Smooth muscle cell (in vitro differentiated cells): ENCODE data around the gene HES7. TPM values are rescaled to one million over a fixed set of nuclear protein-coding genes. Genes with fewer than 3 reads are reported as not detected.

Experiments used
- DNase-seq: peaks from one replicate; lab custom pipeline; 2025; ENCODE audit not compliant: unreplicated experiment; lab: John Stamatoyannopoulos, UW
- H2AFZ ChIP-seq: fragments of 200-600 bp; sonication (generic); 2 replicates; pipeline ENCODE4 v1.6.0; 2016; ENCODE audit warnings: antibody characterized with exemption, low read depth, mild to moderate bottlenecking
- H3F3A ChIP-seq: fragments of 200-600 bp; sonication (generic); 2 replicates; pipeline ENCODE4 v1.6.0; 2017; ENCODE audit warnings: antibody characterized with exemption, low read depth
- H3K27ac ChIP-seq: fragments of 200-600 bp; sonication (generic); 2 replicates; pipeline ENCODE4 v1.5.1; 2016; ENCODE audit warnings: low read depth, mild to moderate bottlenecking
- H3K27me3 ChIP-seq: fragments of 200-600 bp; sonication (generic); 2 replicates; pipeline ENCODE4 v1.6.1; 2016; ENCODE audit warnings: low read depth, mild to moderate bottlenecking
- H3K36me3 ChIP-seq: fragments of 200-600 bp; sonication (generic); 2 replicates; pipeline ENCODE4 v1.5.1; 2016; ENCODE audit warnings: low read depth
- H3K4me1 ChIP-seq: fragments of 200-600 bp; sonication (generic); 2 replicates; pipeline ENCODE4 v1.5.1; 2016; ENCODE audit warnings: low read depth
- H3K4me2 ChIP-seq: fragments of 200-600 bp; sonication (generic); 2 replicates; pipeline ENCODE4 v1.6.0; 2016; ENCODE audit warnings: mild to moderate bottlenecking
- H3K4me3 ChIP-seq: fragments of 200-600 bp; sonication (generic); 2 replicates; pipeline ENCODE4 v1.5.1; 2016; ENCODE audit warnings: mild to moderate bottlenecking
- H3K79me2 ChIP-seq: fragments of 200-600 bp; sonication (generic); 2 replicates; pipeline ENCODE4 v1.6.0; 2016; ENCODE audit warnings: low read depth, mild to moderate bottlenecking
- H3K9ac ChIP-seq: fragments of 200-600 bp; sonication (generic); 2 replicates; pipeline ENCODE4 v1.6.0; 2016; ENCODE audit warnings: low read depth
- H3K9me3 ChIP-seq: fragments of 200-600 bp; sonication (generic); replicated peaks from 2 replicates; pipeline ENCODE4 v1.5.1; 2016; ENCODE audit warnings: low read depth
- H4K20me1 ChIP-seq: fragments of 200-600 bp; sonication (generic); 2 replicates; pipeline ENCODE4 v1.6.0; 2016; ENCODE audit warnings: low read depth
- CTCF ChIP-seq: fragments of 200-600 bp; sonication (generic); IDR thresholded peaks from 2 replicates; pipeline ENCODE4 v1.5.1; 2017; ENCODE audit warnings: borderline replicate concordance, mild to moderate bottlenecking, antibody characterized with exemption; ENCODE audit not compliant: insufficient read depth, poor library complexity, severe bottlenecking
- WGBS: methylation state at CpG from one replicate; pipeline ENCODE4 v1.1.7; 2016; ENCODE audit warnings: low lambda C conversion rate; 5-methylcytosine and 5-hydroxymethylcytosine counted together
- polyA plus RNA-seq: library from polyadenylated mRNA; unstranded; fragments of >200 nt; fragmentation: Nextera tagmentation; extraction: Ambion mirVana; gene quantifications from 2 replicates; pipeline ENCODE4 v1.2.1, GENCODE V29; 2016
- total RNA-seq: library from RNA; depleted of rRNA; stranded (reverse); fragments of >200 nt; gene quantifications from 2 replicates; pipeline ENCODE4 v1.2.3, GENCODE V29; 2014

HES7 gene
- total and polyA plus RNA-seq, 2 experiments from 2014 or later, result not detected

GRCh38 chr17:8137645-8138373 lies 13.9 kb upstream of the HES7 start:
- Histone ChIP-seq H3K36me3 (no peaks in the 10 kb centered on the region), H3K9me3 (no peaks in the 10 kb centered on the region), H4K20me1 (peaks cover 27% of the 10 kb centered on the region), H3K27ac (peak overlapping the region; percentile 46), H3F3A (peaks cover 21% of the 10 kb centered on the region), H3K9ac (peak overlapping the region; percentile 25), H3K4me2 (peak overlapping the region; percentile 85), H3K4me1 (no peaks in the 10 kb centered on the region), H3K4me3 (peak overlapping the region; percentile 47), H2AFZ (no peak overlapping the region), H3K79me2 (no peaks in the 10 kb centered on the region), H3K27me3 (no peaks in the 10 kb centered on the region)
- no peak for TF ChIP-seq CTCF
- WGBS, result 25% methylated on average over 21 of the region's 21 CpGs
- no peak for DNase-seq

GRCh38 chr17:8133941-8134340 lies 10.0 kb upstream of the HES7 start:
- Histone ChIP-seq H4K20me1 (no peaks in the 10 kb centered on the region), H3K9ac (no peak overlapping the region), H3F3A (peaks cover 5% of the 10 kb centered on the region), H3K27me3 (peaks cover 11% of the 10 kb centered on the region), H3K4me2 (no peak overlapping the region), H3K27ac (no peak overlapping the region), H3K36me3 (no peaks in the 10 kb centered on the region), H3K79me2 (no peaks in the 10 kb centered on the region), H3K4me3 (no peak overlapping the region), H3K9me3 (no peaks in the 10 kb centered on the region), H2AFZ (no peak overlapping the region), H3K4me1 (no peaks in the 10 kb centered on the region)
- TF ChIP-seq CTCF, result no peak
- no peak for DNase-seq
- 93% methylated on average over 4 of the region's 4 CpGs for WGBS

GRCh38 chr17:8133399-8133798 lies 9.5 kb upstream of the HES7 start:
- Histone ChIP-seq H3K9ac (no peak overlapping the region), H3K9me3 (no peaks in the 10 kb centered on the region), H2AFZ (no peak overlapping the region), H3K79me2 (no peaks in the 10 kb centered on the region), H4K20me1 (no peaks in the 10 kb centered on the region), H3K27me3 (peaks cover 11% of the 10 kb centered on the region), H3K4me3 (no peak overlapping the region), H3F3A (peaks cover 5% of the 10 kb centered on the region), H3K36me3 (no peaks in the 10 kb centered on the region), H3K4me1 (no peaks in the 10 kb centered on the region), H3K27ac (no peak overlapping the region), H3K4me2 (no peak overlapping the region)
- DNase-seq, result no peak
- TF ChIP-seq CTCF, result no peak
- WGBS, result 64% methylated on average over 11 of the region's 12 CpGs

GRCh38 chr17:8131844-8132441 lies 8.0 kb upstream of the HES7 start:
- Histone ChIP-seq H4K20me1 (no peaks in the 10 kb centered on the region), H3K9me3 (no peaks in the 10 kb centered on the region), H3F3A (peaks cover 6% of the 10 kb centered on the region), H3K4me1 (no peaks in the 10 kb centered on the region), H3K4me2 (no peak overlapping the region), H3K27me3 (peaks cover 11% of the 10 kb centered on the region), H3K4me3 (no peak overlapping the region), H3K9ac (no peak overlapping the region), H2AFZ (no peak overlapping the region), H3K79me2 (no peaks in the 10 kb centered on the region), H3K36me3 (no peaks in the 10 kb centered on the region), H3K27ac (no peak overlapping the region)
- 78% methylated on average over 3 of the region's 3 CpGs for WGBS
- no peak for DNase-seq
- TF ChIP-seq CTCF, result no peak
